ENCODE results near the gene MBLAC2. TPM values are rescaled to one million over a fixed set of nuclear protein-coding genes. Genes with fewer than 3 reads are reported as not detected.

The MBLAC2 gene
- total RNA-seq, 1 donor from 2014 or later: 4.7 TPM

GRCh38 chr5:90477073-90477472 lies 2.5 kb upstream of the MBLAC2 start:
- H3K36me3 ChIP-seq: no peaks in the 10 kb centered on the region
- no peaks in the 10 kb centered on the region for H3K27me3 ChIP-seq
- no peak overlapping the region for H3K27ac ChIP-seq
- no peak overlapping the region for H3K4me3 ChIP-seq
- intact Hi-C loops (cut with DNase I): no loop called here
- H3K9me3 ChIP-seq: no peaks in the 10 kb centered on the region
- peaks cover 0 to 13% of the 10 kb centered on the region in 2 donors for H3K4me1 ChIP-seq
- TF ChIP-seq CTCF (IDR thresholded peaks at IDR 0.05): no peak
- DNase-seq (ENCODE audit: low spot score in 2 of 2): no peak

GRCh38 chr5:90476391-90476790 lies 1.8 kb upstream of the MBLAC2 start:
- H3K36me3 ChIP-seq: no peaks in the 10 kb centered on the region
- no peak for TF ChIP-seq CTCF (IDR thresholded peaks at IDR 0.05)
- no peaks in the 10 kb centered on the region for H3K9me3 ChIP-seq
- no peak for DNase-seq (ENCODE audit: low spot score in 2 of 2)
- H3K27me3 ChIP-seq: no peaks in the 10 kb centered on the region
- peaks cover 0 to 13% of the 10 kb centered on the region in 2 donors for H3K4me1 ChIP-seq
- intact Hi-C loops (cut with DNase I): no loop called here
- H3K27ac ChIP-seq: no peak overlapping the region
- H3K4me3 ChIP-seq: no peak overlapping the region

GRCh38 chr5:90475436-90475980 lies 937 bp upstream of the MBLAC2 start:
- intact Hi-C loops (cut with DNase I): no loop called here
- DNase-seq (ENCODE audit: low spot score in 2 of 2): no peak
- no peaks in the 10 kb centered on the region for H3K36me3 ChIP-seq
- H3K4me1 ChIP-seq: peaks cover 0 to 13% of the 10 kb centered on the region in 2 donors
- H3K9me3 ChIP-seq: no peaks in the 10 kb centered on the region
- no peak overlapping the region for H3K27ac ChIP-seq
- no peaks in the 10 kb centered on the region for H3K27me3 ChIP-seq
- peak overlapping the region in 1 of 2 donors; percentile 81 for H3K4me3 ChIP-seq
- TF ChIP-seq CTCF (IDR thresholded peaks at IDR 0.05): no peak

- H3K36me3 ChIP-seq: peaks cover 0 to 4% of the 10 kb centered on the region in 2 donors
- H3K27ac ChIP-seq: peak overlapping the region in 1 of 2 donors; percentile 2
- DNase-seq (ENCODE audit: low spot score in 2 of 2): peak in 1 of 2 donors; percentile 78
These were observed 956 bp downstream of the MBLAC2 start for GRCh38 chr5:90473396-90474234.

More at GRCh38 chr5:90473396-90474234, 956 bp downstream of the MBLAC2 start:
- intact Hi-C loops (cut with DNase I): loop anchor here (1.0 to 5.0 kb wide), 2 partner anchors 56 to 66 kb away; partner anchors contain the start of genes CETN3 and LYSMD3
- H3K27me3 ChIP-seq: no peaks in the 10 kb centered on the region
- peaks cover 0 to 13% of the 10 kb centered on the region in 2 donors for H3K4me1 ChIP-seq
- H3K9me3 ChIP-seq: peaks cover 0 to 16% of the 10 kb centered on the region in 2 donors
- H3K4me3 ChIP-seq: peak overlapping the region; percentile 67 to 81
- TF ChIP-seq CTCF (IDR thresholded peaks at IDR 0.05): no peak

All from ascending aorta (tissue), 2 donors.